CD4-positive, alpha-beta memory T cell (primary cell): Measurements from ENCODE around the gene LRRC8C. TPM values are rescaled to one million over a fixed set of nuclear protein-coding genes. Genes with fewer than 3 reads are reported as not detected.

ENCODE experiments used
- CTCF ChIA-PET: fragments of 350-600 bp; sonication (Branson Sonifier 250); formaldehyde crosslinking; loops from one replicate; lab custom pipeline; 2021; ENCODE audit warnings: inconsistent platforms; ENCODE audit not compliant: partially characterized antibody; lab: Charles Lee
- POLR2A ChIA-PET: fragments of 350-600 bp; sonication (Branson Sonifier 250); formaldehyde crosslinking; loops from one replicate; lab custom pipeline; 2021; ENCODE audit not compliant: partially characterized antibody; lab: Charles Lee
- DNase-seq, 5 donors: peaks; one replicate each; pipeline versions ENCODE4 v3.0.0 to v3.0.0-alpha.2; 2020 to 2022; ENCODE audit warnings: mixed read lengths in 1 of 5
- H3K27ac ChIP-seq: one replicate; pipeline ENCODE4 v1.7.0; 2013; ENCODE audit warnings: low read depth, low read length
- H3K27me3 ChIP-seq: 2 replicates; pipeline ENCODE4 v1.7.0; 2013; ENCODE audit warnings: mild to moderate bottlenecking, low read length, moderate library complexity; ENCODE audit not compliant: insufficient read depth
- H3K36me3 ChIP-seq: 2 replicates; pipeline ENCODE4 v1.7.0; 2013; ENCODE audit warnings: mild to moderate bottlenecking, low read length, moderate library complexity; ENCODE audit not compliant: insufficient read depth
- H3K4me1 ChIP-seq: 2 replicates; pipeline ENCODE4 v1.7.0; 2013; ENCODE audit warnings: mild to moderate bottlenecking, low read length, moderate library complexity; ENCODE audit not compliant: insufficient read depth
- H3K4me3 ChIP-seq, 2 donors: one replicate each; pipeline ENCODE4 v1.7.0; 2013; ENCODE audit warnings: low read length in 2 of 2, mild to moderate bottlenecking in 1 of 2
- H3K9me3 ChIP-seq, 2 donors: one replicate each; pipeline ENCODE4 v1.7.0; 2013; ENCODE audit warnings: low read length in 2 of 2, control low read depth in 1 of 2; ENCODE audit not compliant: control insufficient read depth in 1 of 2
- H3K27ac Mint-ChIP-seq, 7 donors: one replicate each; pipeline ENCODE4 v1.8.0; 2020 to 2021; ENCODE audit warnings: mixed read lengths in 7 of 7, mild to moderate bottlenecking in 6 of 7, inconsistent platforms in 3 of 7, moderate library complexity in 3 of 7
- H3K27me3 Mint-ChIP-seq, 2 donors: one replicate each; pipeline ENCODE4 v1.8.0; 2020 to 2021; ENCODE audit warnings: mixed read lengths in 2 of 2
- H3K36me3 Mint-ChIP-seq, 2 donors: one replicate each; pipeline ENCODE4 v1.8.0; 2020 to 2021; ENCODE audit warnings: mixed read lengths in 2 of 2, inconsistent platforms in 1 of 2, mild to moderate bottlenecking in 1 of 2
- H3K4me1 Mint-ChIP-seq, 4 donors: one replicate each; pipeline ENCODE4 v1.8.0; 2020 to 2021; ENCODE audit warnings: mixed read lengths in 4 of 4, mild to moderate bottlenecking in 1 of 4
- H3K4me3 Mint-ChIP-seq, 8 donors: one replicate each; pipeline ENCODE4 v1.8.0; 2020 to 2021; ENCODE audit warnings: mixed read lengths in 8 of 8, mild to moderate bottlenecking in 7 of 8, moderate library complexity in 6 of 8, inconsistent platforms in 3 of 8
- H3K9me3 Mint-ChIP-seq, 8 donors: one replicate each; pipeline ENCODE4 v1.8.0; 2020 to 2021; ENCODE audit warnings: mixed read lengths in 8 of 8, mild to moderate bottlenecking in 5 of 8, inconsistent platforms in 3 of 8, moderate library complexity in 1 of 8
- intact Hi-C: fragments of 100-400 bp; cut with micrococcal nuclease; formaldehyde crosslinking; loops from one replicate; pipeline ENCODE4 v1.15.1; 2023
- polyA plus RNA-seq, 2 donors: library from polyadenylated mRNA; unstranded; fragments of 300-500 nt; fragmentation: Illumina TruSeq; gene quantifications; one replicate each; pipeline ENCODE4 v1.2.3, GENCODE V29; 2021
- total RNA-seq, 2 experiments: library from RNA; stranded (reverse); gene quantifications; one replicate each; pipeline ENCODE4 v1.2.3, GENCODE V29; 2021

Gene LRRC8C
- total and polyA plus RNA-seq, 4 experiments from 2014 or later, result 21.2 to 57.1 (median 43.4) TPM

DNA sequence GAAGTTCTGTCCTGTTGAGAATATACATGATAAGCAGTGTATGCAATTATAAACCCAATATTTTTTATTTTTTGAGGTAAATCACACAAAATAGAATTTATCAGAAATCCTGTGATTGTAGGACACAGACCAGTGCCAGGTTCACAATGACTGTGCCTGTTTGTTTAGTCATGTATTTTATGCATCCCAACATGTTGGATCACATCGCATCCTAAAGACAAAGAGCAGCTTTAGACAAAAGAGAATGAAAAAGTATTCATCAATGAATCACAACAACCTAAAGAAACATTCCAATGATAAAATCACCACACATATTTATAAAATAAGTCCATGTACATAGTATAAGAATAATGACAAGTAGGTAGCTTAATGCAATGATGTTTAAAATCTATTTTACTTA is 134.7 kb downstream of the LRRC8C start:
- no peak overlapping the region for H3K4me3 ChIP-seq
- no peaks in the 10 kb centered on the region for H3K27me3 ChIP-seq
- Mint-ChIP-seq H3K4me1 (peaks cover 7 to 16% (median 14%) of the 10 kb centered on the region in 4 donors), H3K36me3 (peaks cover 0 to 3% of the 10 kb centered on the region in 2 donors), H3K27ac (no peak overlapping the region), H3K27me3 (no peaks in the 10 kb centered on the region), H3K4me3 (no peak overlapping the region), H3K9me3 (no peaks in the 10 kb centered on the region)
- intact Hi-C loops, result no loop called here
- H3K4me1 ChIP-seq, result peaks cover 12% of the 10 kb centered on the region
- DNase-seq, result no peak
- ChIA-PET POLR2A (interaction anchor here (0.7 to 1.0 kb wide), 2 partner anchors 13 to 135 kb away, joined by 3 to 4 read pairs; no protein-coding TSS in a partner anchor), CTCF (interaction anchor here (2.2 to 17.6 kb wide), 4 partner anchors 14 to 284 kb away, joined by 6 to 629 read pairs (median 191); partner anchors contain the start of gene LRRC8C)
- H3K27ac ChIP-seq, result no peak overlapping the region
- no peaks in the 10 kb centered on the region for H3K36me3 ChIP-seq
- H3K9me3 ChIP-seq, result no peaks in the 10 kb centered on the region

Other genes starting within 250 kb of the LRRC8C start
- gene LRRC8B, start 108.3 kb upstream of the LRRC8C start, total RNA-seq, result 10 to 100 TPM; 15.6 to 18.1 TPM
- 10 to 100 TPM; 15.0 to 18.0 TPM for gene LRRC8B, start 108.3 kb upstream of the LRRC8C start, polyA plus RNA-seq
- 10 to 100 TPM; 56.8 to 63.2 TPM for gene LRRC8D, start 187.9 kb downstream of the LRRC8C start, total RNA-seq
- 10 to 100 TPM; 70.1 to 72.7 TPM for gene LRRC8D, start 187.9 kb downstream of the LRRC8C start, polyA plus RNA-seq